ENCODE data around the gene USP1. TPM values are rescaled to one million over a fixed set of nuclear protein-coding genes. Genes with fewer than 3 reads are reported as not detected.

Gene USP1
- total RNA-seq, 1 donor from 2014 or later, result 43.2 TPM

DNA sequence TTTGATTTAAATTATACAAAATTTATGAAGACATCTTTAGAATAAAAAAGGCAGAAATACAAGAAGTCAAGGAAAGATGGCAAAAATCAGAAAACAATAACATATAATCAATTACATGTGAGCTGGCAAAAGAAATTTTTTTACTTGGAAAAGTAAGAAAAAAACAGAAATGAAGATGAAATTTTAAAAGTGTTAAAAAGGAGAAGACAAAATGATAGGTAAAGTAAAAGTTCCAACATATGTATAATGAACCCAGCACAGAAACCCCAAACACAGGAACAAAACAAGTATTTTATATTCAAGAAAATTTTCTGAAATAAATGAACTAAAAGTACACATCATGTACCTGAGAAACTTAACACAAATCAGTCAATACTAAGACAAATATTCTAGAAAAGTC lies 63.4 kb downstream of the USP1 start:
- TF ChIP-seq, protein P1, sequence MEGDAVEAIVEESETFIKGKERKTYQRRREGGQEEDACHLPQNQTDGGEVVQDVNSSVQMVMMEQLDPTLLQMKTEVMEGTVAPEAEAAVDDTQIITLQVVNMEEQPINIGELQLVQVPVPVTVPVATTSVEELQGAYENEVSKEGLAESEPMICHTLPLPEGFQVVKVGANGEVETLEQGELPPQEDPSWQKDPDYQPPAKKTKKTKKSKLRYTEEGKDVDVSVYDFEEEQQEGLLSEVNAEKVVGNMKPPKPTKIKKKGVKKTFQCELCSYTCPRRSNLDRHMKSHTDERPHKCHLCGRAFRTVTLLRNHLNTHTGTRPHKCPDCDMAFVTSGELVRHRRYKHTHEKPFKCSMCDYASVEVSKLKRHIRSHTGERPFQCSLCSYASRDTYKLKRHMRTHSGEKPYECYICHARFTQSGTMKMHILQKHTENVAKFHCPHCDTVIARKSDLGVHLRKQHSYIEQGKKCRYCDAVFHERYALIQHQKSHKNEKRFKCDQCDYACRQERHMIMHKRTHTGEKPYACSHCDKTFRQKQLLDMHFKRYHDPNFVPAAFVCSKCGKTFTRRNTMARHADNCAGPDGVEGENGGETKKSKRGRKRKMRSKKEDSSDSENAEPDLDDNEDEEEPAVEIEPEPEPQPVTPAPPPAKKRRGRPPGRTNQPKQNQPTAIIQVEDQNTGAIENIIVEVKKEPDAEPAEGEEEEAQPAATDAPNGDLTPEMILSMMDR (conservative IDR thresholded peaks at IDR 0.05; ENCODE audit: low read depth, low read length), result no peak
- DNase-seq (ENCODE audit: low read depth), result no peak
- H3K4me3 ChIP-seq (ENCODE audit: low read depth, low read length), result no peak overlapping the region

Other genes starting within 250 kb of the USP1 start
- gene L1TD1, start 242.2 kb upstream of the USP1 start, total RNA-seq, result 1.0 and 1.1 TPM in 2 replicates
- under 0.01 TPM in 1 of 2 replicates, not detected in the other for gene KANK4, start 117.6 kb upstream of the USP1 start, total RNA-seq
- not detected in 2 replicates for gene ANGPTL3, start 160.5 kb downstream of the USP1 start, total RNA-seq

Measured in epithelial cell of proximal tubule (primary cell).